ENCODE measurements around the gene LORICRIN.

DNA sequence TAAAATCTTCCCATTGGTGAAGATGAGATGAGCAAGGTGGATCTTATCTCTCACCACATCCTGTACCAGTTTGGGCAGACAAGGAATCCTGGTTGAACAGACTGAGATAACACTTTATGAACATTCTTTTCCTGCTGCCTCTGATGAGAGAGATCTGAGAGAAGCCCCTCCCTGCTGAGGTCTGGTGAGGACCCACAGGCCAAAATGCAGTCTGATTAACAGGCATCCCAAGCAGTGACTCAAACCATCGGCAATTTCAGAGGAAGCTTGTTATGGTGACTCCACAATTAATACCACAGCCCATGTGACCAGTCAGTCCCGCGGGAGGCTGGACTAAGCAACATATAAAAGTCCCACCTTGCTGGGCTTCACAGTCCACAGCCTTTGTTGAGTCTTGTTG lies 42.3 kb upstream of the LORICRIN start, which contains the start of gene PRR9:
- TF ChIP-seq, protein P1, sequence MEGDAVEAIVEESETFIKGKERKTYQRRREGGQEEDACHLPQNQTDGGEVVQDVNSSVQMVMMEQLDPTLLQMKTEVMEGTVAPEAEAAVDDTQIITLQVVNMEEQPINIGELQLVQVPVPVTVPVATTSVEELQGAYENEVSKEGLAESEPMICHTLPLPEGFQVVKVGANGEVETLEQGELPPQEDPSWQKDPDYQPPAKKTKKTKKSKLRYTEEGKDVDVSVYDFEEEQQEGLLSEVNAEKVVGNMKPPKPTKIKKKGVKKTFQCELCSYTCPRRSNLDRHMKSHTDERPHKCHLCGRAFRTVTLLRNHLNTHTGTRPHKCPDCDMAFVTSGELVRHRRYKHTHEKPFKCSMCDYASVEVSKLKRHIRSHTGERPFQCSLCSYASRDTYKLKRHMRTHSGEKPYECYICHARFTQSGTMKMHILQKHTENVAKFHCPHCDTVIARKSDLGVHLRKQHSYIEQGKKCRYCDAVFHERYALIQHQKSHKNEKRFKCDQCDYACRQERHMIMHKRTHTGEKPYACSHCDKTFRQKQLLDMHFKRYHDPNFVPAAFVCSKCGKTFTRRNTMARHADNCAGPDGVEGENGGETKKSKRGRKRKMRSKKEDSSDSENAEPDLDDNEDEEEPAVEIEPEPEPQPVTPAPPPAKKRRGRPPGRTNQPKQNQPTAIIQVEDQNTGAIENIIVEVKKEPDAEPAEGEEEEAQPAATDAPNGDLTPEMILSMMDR (IDR thresholded peaks at IDR 0.05; ENCODE audit: insufficient read depth, low read length, poor library complexity, severe bottlenecking): no peak
- TF ChIP-seq EZH2phosphoT487 (conservative IDR thresholded peaks at IDR 0.05; ENCODE audit: low read length): no peak

All from SU-DHL-6 (cell line).